Panc1 (cell line): ENCODE results near the gene RTN4IP1.

Experiments used
- CTCF ChIP-seq: fragments of 450-650 bp; IDR thresholded peaks from 2 replicates; pipeline ENCODE4 v1.5.1; 2017; ENCODE audit warnings: mild to moderate bottlenecking
- POLR2AphosphoS5 ChIP-seq: IDR thresholded peaks from 2 replicates; pipeline ENCODE4 v1.6.1; 2012; ENCODE audit warnings: mild to moderate bottlenecking, low read depth, low read length, moderate library complexity
- REST ChIP-seq, 2 experiments: IDR thresholded peaks; 2 replicates each; pipeline ENCODE4 v1.6.1; 2011 to 2012; ENCODE audit warnings: low read depth in 2 of 2, control low read depth in 1 of 2, low read length in 1 of 2, mild to moderate bottlenecking in 1 of 2, moderate library complexity in 1 of 2; ENCODE audit not compliant: insufficient read depth in 1 of 2
- SIN3A ChIP-seq: IDR thresholded peaks from 2 replicates; pipeline ENCODE4 v1.6.1; 2012; ENCODE audit warnings: low read depth, mild to moderate bottlenecking, low read length, moderate library complexity, borderline replicate concordance; ENCODE audit not compliant: insufficient read depth
- TCF7L2 ChIP-seq: IDR thresholded peaks from 2 replicates; pipeline ENCODE4 v1.6.1; 2011; ENCODE audit warnings: mild to moderate bottlenecking, low read depth, low read length, inconsistent platforms

- TF ChIP-seq CTCF, result no peak
- no peak for TF ChIP-seq POLR2AphosphoS5
- TF ChIP-seq REST (IDR thresholded peaks at IDR 0.05; ENCODE audit: insufficient read depth in 1 of 2, low read depth in 2 of 2, low read length in 1 of 2), result no peak
- TF ChIP-seq SIN3A, result no peak
- TF ChIP-seq TCF7L2, result no peak
Measured at GRCh38 chr6:106558364-106558763, 70.9 kb downstream of the RTN4IP1 start.
